Peyer's patch (tissue), 4 donors: ENCODE results near the gene DLGAP4.

Experiments
- POLR2A ChIP-seq, 2 donors: fragments of 450-650 bp; IDR thresholded peaks; one replicate each; pipeline ENCODE4 v1.5.1; 2017; ENCODE audit warnings: antibody characterized with exemption in 2 of 2, mild to moderate bottlenecking in 2 of 2, moderate library complexity in 2 of 2
- TF ChIP-seq, protein P1 (sequence below), 6 experiments: fragments of 450-650 bp in 4 of 6; fragments of 200-600 bp in 2 of 6; sonication (generic) in 1 of 6; IDR thresholded peaks; one replicate each; pipeline ENCODE4 v1.5.1; 2017 to 2019; ENCODE audit warnings: antibody characterized with exemption in 6 of 6, mild to moderate bottlenecking in 3 of 6, moderate library complexity in 1 of 6

DNA sequence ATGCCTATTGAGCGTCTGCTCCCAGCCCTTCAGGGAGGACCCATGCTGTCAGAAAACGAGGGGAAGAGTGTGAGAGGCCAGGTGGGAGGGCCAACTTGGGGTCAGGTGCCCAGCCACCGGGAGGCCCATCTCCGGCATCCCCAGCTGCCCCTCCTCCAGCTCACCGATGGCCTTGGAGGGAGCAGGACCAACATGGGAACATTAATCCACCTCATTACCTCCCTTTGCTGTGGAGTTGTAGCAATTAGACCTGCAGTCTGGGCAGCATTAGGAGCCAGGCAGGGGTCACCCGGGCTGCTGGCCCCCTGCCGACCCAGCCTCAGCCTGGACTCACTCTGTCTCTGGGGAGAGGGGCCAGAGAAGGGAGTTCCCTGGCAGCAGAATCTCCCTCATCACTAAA is 25.1 kb downstream of the DLGAP4 start:
- TF ChIP-seq, protein P1, sequence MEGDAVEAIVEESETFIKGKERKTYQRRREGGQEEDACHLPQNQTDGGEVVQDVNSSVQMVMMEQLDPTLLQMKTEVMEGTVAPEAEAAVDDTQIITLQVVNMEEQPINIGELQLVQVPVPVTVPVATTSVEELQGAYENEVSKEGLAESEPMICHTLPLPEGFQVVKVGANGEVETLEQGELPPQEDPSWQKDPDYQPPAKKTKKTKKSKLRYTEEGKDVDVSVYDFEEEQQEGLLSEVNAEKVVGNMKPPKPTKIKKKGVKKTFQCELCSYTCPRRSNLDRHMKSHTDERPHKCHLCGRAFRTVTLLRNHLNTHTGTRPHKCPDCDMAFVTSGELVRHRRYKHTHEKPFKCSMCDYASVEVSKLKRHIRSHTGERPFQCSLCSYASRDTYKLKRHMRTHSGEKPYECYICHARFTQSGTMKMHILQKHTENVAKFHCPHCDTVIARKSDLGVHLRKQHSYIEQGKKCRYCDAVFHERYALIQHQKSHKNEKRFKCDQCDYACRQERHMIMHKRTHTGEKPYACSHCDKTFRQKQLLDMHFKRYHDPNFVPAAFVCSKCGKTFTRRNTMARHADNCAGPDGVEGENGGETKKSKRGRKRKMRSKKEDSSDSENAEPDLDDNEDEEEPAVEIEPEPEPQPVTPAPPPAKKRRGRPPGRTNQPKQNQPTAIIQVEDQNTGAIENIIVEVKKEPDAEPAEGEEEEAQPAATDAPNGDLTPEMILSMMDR (IDR thresholded peaks at IDR 0.05), result no peak
- no peak for TF ChIP-seq POLR2A (IDR thresholded peaks at IDR 0.05)
